Measurements from ENCODE around the gene FHL5.
"Not testable (repeated sequence)": the region's sequence is repeated elsewhere in the genome, so short reads cannot be mapped to it uniquely, and the experiment has no call there.

GRCh38 chr6:96559740-96560139, 3.2 kb upstream of the FHL5 start:
- TF ChIP-seq CTCF, POLR2A (IDR thresholded peaks at IDR 0.05): not testable (repeated sequence)
